Endothelial cell of umbilical vein (primary cell): ENCODE measurements around the gene SLC5A3. TPM values are rescaled to one million over a fixed set of nuclear protein-coding genes. Genes with fewer than 3 reads are reported as not detected.

ENCODE experiments used
- BruUV-seq: library from RNA; stranded (reverse); fragments of 400-500 nt; replicated peaks from 2 replicates; lab custom pipeline; 2021; lab: Mats Ljungman, UMichigan
- CTCF ChIA-PET: fragments of 300-600, 350-600 bp; sonication (Branson Sonifier 250); formaldehyde crosslinking; loops from one replicate; lab custom pipeline; 2021; ENCODE audit warnings: antibody characterized with exemption, inconsistent platforms; lab: Charles Lee
- POLR2A ChIA-PET: fragments of 300-600, 350-600 bp; sonication (Branson Sonifier 250); formaldehyde crosslinking; loops from one replicate; lab custom pipeline; 2021; ENCODE audit warnings: antibody characterized with exemption, inconsistent platforms; lab: Charles Lee
- DNase-seq: peaks from one replicate; pipeline ENCODE4 v3.0.0-alpha.2; 2011; ENCODE audit warnings: low read depth, low spot score
- FAIRE-seq: peaks from 2 replicates; lab custom pipeline; 2011; peaks lifted over from hg19 to GRCh38; lab: Jason Lieb, UNC
- H2AFZ ChIP-seq: 2 replicates; pipeline ENCODE4 v1.6.0; 2012; ENCODE audit warnings: low read depth, low read length, control low read depth, inconsistent platforms
- H3K27ac ChIP-seq: 2 replicates; pipeline ENCODE4 v1.5.1; 2011; ENCODE audit warnings: low read depth, mild to moderate bottlenecking, control low read depth, low read length, moderate library complexity; ENCODE audit not compliant: insufficient read depth
- H3K27me3 ChIP-seq, 2 experiments: 2 replicates each; pipeline versions ENCODE4 v1.6.0 to v1.6.1; 2011; ENCODE audit warnings: low read length in 2 of 2, mixed read lengths in 1 of 2; ENCODE audit not compliant: control insufficient read depth in 2 of 2, insufficient read depth in 2 of 2
- H3K36me3 ChIP-seq, 2 experiments: 2 replicates in 1 of 2; 3 replicates in 1 of 2; pipeline ENCODE4 v1.5.1; 2011; ENCODE audit warnings: low read length in 2 of 2, mild to moderate bottlenecking in 1 of 2, moderate library complexity in 1 of 2; ENCODE audit not compliant: control insufficient read depth in 2 of 2, insufficient read depth in 2 of 2; ENCODE audit errors: extremely low read depth in 1 of 2
- H3K4me1 ChIP-seq: 3 replicates; pipeline ENCODE4 v1.5.1; 2011; ENCODE audit warnings: mild to moderate bottlenecking, low read length; ENCODE audit not compliant: control insufficient read depth, insufficient read depth; ENCODE audit errors: extremely low read depth
- H3K4me2 ChIP-seq: 2 replicates; pipeline ENCODE4 v1.6.1; 2011; ENCODE audit warnings: low read length, control low read depth, mixed read lengths; ENCODE audit not compliant: insufficient read depth
- H3K4me3 ChIP-seq, 3 experiments: fragments of 200-600 bp in 1 of 3; sonication (generic), shearing (Covaris generic) in 1 of 3; replicated peaks in 1 of 3; 2 replicates each; pipeline ENCODE4 v1.5.1; 2011 to 2016; ENCODE audit warnings: control low read depth in 3 of 3, low read length in 3 of 3, mild to moderate bottlenecking in 2 of 3, inconsistent platforms in 1 of 3, low read depth in 1 of 3, moderate library complexity in 1 of 3; ENCODE audit not compliant: insufficient read depth in 1 of 3
- H3K79me2 ChIP-seq: 2 replicates; pipeline ENCODE4 v1.6.0; 2012; ENCODE audit warnings: low read length, inconsistent platforms; ENCODE audit not compliant: control insufficient read depth, insufficient read depth
- H3K9ac ChIP-seq: replicated peaks from 2 replicates; pipeline ENCODE3; 2011; ENCODE audit warnings: low read length, control low read depth; ENCODE audit not compliant: insufficient read depth; ENCODE audit errors: extremely low read depth
- H3K9me1 ChIP-seq: replicated peaks from 3 replicates; pipeline ENCODE4 v1.6.0; 2011; ENCODE audit warnings: mild to moderate bottlenecking, low read length; ENCODE audit not compliant: control insufficient read depth, insufficient read depth; ENCODE audit errors: extremely low read depth
- H3K9me3 ChIP-seq: replicated peaks from 2 replicates; pipeline ENCODE4 v1.5.1; 2012; ENCODE audit warnings: low read length, inconsistent platforms; ENCODE audit not compliant: control insufficient read depth, insufficient read depth
- H4K20me1 ChIP-seq: replicated peaks from 2 replicates; pipeline ENCODE3; 2011; ENCODE audit warnings: mild to moderate bottlenecking, low read length; ENCODE audit not compliant: control insufficient read depth, insufficient read depth; ENCODE audit errors: extremely low read depth
- CTCF ChIP-seq, 2 donors: IDR thresholded peaks; 1 replicate in 1 of 2; 2 replicates in 1 of 2; pipeline ENCODE4 v1.5.1; 2011; ENCODE audit warnings: low read length in 2 of 2, mild to moderate bottlenecking in 2 of 2, moderate library complexity in 2 of 2, control low read depth in 1 of 2, inconsistent platforms in 1 of 2, low read depth in 1 of 2; ENCODE audit not compliant: insufficient read depth in 1 of 2; ENCODE audit errors: extremely low read depth in 1 of 2
- EZH2 ChIP-seq: IDR thresholded peaks from 2 replicates; pipeline ENCODE4 v1.6.1; 2012; ENCODE audit warnings: borderline replicate concordance, low read depth, mild to moderate bottlenecking, moderate library complexity, low read length, inconsistent platforms; ENCODE audit not compliant: severe bottlenecking
- FOS ChIP-seq: IDR thresholded peaks from 2 replicates; pipeline ENCODE4 v1.6.1; 2011; ENCODE audit warnings: mild to moderate bottlenecking, low read length, moderate library complexity, borderline replicate concordance; ENCODE audit not compliant: insufficient read depth
- JUN ChIP-seq: IDR thresholded peaks from 2 replicates; pipeline ENCODE4 v1.6.1; 2011; ENCODE audit warnings: borderline replicate concordance, low read depth; ENCODE audit not compliant: insufficient read length, insufficient read depth
- POLR2A ChIP-seq: IDR thresholded peaks from 2 replicates; pipeline ENCODE4 v1.6.1; 2012; ENCODE audit warnings: low read depth, mild to moderate bottlenecking, control low read depth, low read length
- POLR2AphosphoS5 ChIP-seq: IDR thresholded peaks from 2 replicates; pipeline ENCODE4 v1.6.1; 2012; ENCODE audit warnings: low read depth, mild to moderate bottlenecking, control low read depth, low read length, moderate library complexity; ENCODE audit not compliant: insufficient read depth
- dilution Hi-C: fragments of 300-500 bp; cut with MboI; formaldehyde crosslinking; loops from one replicate; pipeline ENCODE4 v1.15.0; 2019; ENCODE audit warnings: low sequenced_read_pairs; ENCODE audit not compliant: extremely low pct_ligation_motif_present
- intact Hi-C: fragments of 100-400 bp; cut with micrococcal nuclease; formaldehyde crosslinking; loops from one replicate; pipeline ENCODE4 v1.10.0; 2022
- polyA plus RNA-seq, 4 experiments: library from polyadenylated mRNA; depleted of rRNA in 3 of 4; stranded (reverse) in 3 of 4; unstranded in 1 of 4; fragments of >200 nt; gene quantifications; 2 replicates each; pipeline versions ENCODE4 v1.2.1 to v1.2.3, GENCODE V29; 2011 to 2012; ENCODE audit warnings: missing spikeins in 1 of 4
- total RNA-seq: library from RNA; stranded (reverse); gene quantifications from 2 replicates; pipeline ENCODE4 v1.2.3, GENCODE V29; 2021
- TF ChIP-seq, protein P1 (sequence below): IDR thresholded peaks from 2 replicates; pipeline ENCODE4 v1.6.1; 2011; ENCODE audit not compliant: insufficient read depth, insufficient read length

Gene SLC5A3
- total and polyA plus RNA-seq, 2 donors (not counting 3 experiments of a cell fraction or from before 2014, with no cell fraction given): 1.6 to 8.0 TPM

GRCh38 chr21:34116569-34116968 is 43.2 kb downstream of the SLC5A3 start:
- TF ChIP-seq JUN (no peak), CTCF (IDR thresholded peaks at IDR 0.05; ENCODE audit: extremely low read depth in 1 of 2, insufficient read depth in 1 of 2, low read depth in 1 of 2, low read length in 2 of 2) (no peak), POLR2A (no peak), EZH2 (no peak), POLR2AphosphoS5 (no peak), FOS (no peak)
- TF ChIP-seq, protein P1, sequence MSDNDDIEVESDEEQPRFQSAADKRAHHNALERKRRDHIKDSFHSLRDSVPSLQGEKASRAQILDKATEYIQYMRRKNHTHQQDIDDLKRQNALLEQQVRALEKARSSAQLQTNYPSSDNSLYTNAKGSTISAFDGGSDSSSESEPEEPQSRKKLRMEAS: no peak
- Histone ChIP-seq H3K9ac (no peak overlapping the region), H3K4me1 (no peaks in the 10 kb centered on the region), H3K27ac (no peak overlapping the region), H3K36me3 (no peaks in the 10 kb centered on the region), H3K4me3 (no peak overlapping the region), H3K79me2 (no peaks in the 10 kb centered on the region), H3K27me3 (no peaks in the 10 kb centered on the region), H3K9me3 (no peaks in the 10 kb centered on the region), H4K20me1 (peaks cover 3% of the 10 kb centered on the region), H3K4me2 (no peak overlapping the region), H3K9me1 (no peaks in the 10 kb centered on the region), H2AFZ (no peak overlapping the region)
- CTCF ChIA-PET: interaction anchor here (2.1 kb wide), 1 partner anchor 192 kb away, joined by 6 read pairs; no protein-coding TSS in a partner anchor
- BruUV-seq: no TSS peak
- FAIRE-seq: no peak
- DNase-seq: no peak
- intact Hi-C loops: no loop called here
- dilution Hi-C loops: no loop called here
- POLR2A ChIA-PET: no interaction called here
